ENCODE results near the gene PTPRQ.

Gene PTPRQ

DNA sequence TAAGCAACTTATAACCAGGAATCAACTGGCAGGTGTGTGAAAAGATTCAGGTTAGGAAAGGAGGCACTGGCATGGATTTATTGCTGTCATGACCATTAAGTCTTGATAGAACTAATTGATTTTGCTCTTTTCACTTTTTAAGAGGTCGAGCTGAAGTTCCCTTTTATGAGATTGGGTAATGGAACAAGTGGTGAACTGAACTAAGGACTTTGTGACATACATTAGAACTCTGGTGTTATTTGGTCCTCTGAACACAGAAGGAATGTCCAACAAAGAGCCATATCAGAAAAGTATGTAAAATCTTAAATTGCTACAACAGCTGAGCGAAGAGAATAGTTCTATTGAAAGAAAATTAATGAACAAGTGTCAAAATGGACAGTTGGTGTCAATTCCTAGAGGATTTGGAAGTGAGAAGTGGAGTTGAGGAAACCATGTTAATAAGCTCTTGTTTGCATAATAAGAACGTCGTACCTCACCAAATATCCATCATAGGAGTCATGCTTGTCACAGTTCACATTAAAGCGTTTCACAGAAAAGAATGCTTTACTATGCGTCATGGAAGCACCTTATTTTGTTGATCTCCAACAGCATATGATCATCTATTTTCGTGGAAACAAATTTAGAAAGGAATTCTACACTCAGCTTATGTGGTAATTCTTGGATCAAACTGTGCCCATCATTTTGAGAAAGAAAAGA, 255.0 kb downstream of the PTPRQ start:
- no peak overlapping the region for H3K4me3 ChIP-seq (ENCODE audit: control insufficient read depth, low read depth, low read length)
- TF ChIP-seq, protein P1, sequence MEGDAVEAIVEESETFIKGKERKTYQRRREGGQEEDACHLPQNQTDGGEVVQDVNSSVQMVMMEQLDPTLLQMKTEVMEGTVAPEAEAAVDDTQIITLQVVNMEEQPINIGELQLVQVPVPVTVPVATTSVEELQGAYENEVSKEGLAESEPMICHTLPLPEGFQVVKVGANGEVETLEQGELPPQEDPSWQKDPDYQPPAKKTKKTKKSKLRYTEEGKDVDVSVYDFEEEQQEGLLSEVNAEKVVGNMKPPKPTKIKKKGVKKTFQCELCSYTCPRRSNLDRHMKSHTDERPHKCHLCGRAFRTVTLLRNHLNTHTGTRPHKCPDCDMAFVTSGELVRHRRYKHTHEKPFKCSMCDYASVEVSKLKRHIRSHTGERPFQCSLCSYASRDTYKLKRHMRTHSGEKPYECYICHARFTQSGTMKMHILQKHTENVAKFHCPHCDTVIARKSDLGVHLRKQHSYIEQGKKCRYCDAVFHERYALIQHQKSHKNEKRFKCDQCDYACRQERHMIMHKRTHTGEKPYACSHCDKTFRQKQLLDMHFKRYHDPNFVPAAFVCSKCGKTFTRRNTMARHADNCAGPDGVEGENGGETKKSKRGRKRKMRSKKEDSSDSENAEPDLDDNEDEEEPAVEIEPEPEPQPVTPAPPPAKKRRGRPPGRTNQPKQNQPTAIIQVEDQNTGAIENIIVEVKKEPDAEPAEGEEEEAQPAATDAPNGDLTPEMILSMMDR (conservative IDR thresholded peaks at IDR 0.05; ENCODE audit: control insufficient read depth, insufficient read depth, low read depth, low read length), result no peak
- DNase-seq (ENCODE audit: low read depth), result no peak

DNA sequence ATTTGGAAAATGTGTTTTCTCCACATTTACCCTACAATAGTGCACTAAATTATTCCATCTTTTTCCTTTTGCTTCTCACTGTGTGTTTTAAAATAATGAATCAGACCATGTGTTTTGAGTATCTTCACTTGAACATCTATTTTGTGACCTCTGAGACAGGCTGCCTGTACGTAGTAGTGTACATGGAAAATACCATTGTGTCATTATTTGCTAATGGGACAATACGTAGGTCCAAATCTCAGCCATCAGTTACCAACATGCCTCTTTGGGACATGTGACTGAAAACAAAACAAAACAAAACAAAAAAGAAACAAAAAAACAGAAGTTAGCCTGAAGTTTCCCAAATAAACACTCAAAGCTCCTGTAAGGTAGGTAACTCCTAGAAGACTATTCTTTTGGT, 256.3 kb downstream of the PTPRQ start:
- no peak overlapping the region for H3K4me3 ChIP-seq (ENCODE audit: control insufficient read depth, low read depth, low read length)
- TF ChIP-seq, protein P1 (conservative IDR thresholded peaks at IDR 0.05; ENCODE audit: control insufficient read depth, insufficient read depth, low read depth, low read length), result no peak
- no peak for DNase-seq (ENCODE audit: low read depth)

DNA sequence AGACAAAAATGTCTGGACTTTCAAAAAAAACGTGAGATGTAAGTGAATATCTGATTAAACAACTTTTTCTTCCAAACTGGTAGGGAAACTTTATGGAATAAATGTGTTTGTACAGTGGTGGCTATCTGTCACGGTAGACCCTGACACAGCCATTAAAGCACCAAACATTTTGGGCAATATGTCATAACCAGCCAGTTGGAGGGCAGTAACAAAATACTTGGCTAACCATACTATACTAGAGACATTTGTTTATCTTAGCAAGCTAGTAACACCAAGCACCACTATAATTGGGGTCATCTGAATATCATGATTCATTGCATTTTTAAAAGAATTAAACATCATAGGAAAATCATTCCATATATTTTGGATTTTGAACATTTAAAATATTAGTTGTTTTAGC, 257.4 kb downstream of the PTPRQ start:
- peak; percentile 18 for DNase-seq (ENCODE audit: low read depth)
- TF ChIP-seq, protein P1 (conservative IDR thresholded peaks at IDR 0.05; ENCODE audit: control insufficient read depth, insufficient read depth, low read depth, low read length), result no peak
- no peak overlapping the region for H3K4me3 ChIP-seq (ENCODE audit: control insufficient read depth, low read depth, low read length)

DNA sequence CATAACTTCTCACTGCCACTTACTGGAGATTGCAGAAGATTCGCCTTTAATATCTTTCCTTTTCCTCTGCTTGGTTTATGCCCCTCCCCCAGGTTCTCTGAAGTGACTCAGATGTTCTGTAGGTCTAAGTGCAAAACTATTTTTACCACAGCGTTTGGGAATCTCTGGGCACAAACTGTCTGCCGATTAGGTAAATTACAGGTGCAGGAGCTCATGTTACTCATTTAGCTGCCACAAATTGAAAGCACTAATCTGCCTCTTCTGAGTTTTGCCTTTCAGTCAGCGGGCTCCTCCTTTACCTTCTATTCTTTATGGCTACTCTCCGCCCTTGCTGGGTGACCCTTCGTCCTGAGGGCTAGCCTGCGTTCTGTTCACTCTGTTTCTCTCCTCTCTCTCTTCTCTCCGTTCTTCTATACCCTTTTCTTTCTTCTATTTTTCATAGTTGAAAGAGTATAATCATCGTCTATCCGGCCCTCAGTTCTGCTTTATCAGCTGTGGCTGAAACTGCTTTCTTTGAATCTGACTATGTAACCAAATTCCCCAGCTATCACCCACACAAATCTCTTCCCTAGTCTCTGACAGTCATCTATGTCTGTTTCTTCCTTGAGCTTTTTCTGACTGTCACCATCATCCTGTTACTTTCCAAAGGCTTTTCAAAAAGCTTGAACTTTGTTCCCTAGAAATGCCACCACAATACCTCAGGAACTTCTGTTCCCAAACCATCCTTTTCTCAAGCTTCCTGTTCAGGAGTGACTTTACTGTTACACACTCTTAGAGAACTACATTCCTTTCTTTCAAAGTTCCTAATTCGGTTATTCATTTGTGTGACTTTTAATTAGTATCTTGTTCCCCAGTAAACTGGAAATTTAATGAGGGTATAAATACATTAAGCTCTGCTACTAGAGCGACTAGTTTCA, 259.1 kb downstream of the PTPRQ start:
- DNase-seq (ENCODE audit: low read depth), result peak; percentile 88
- TF ChIP-seq, protein P1 (conservative IDR thresholded peaks at IDR 0.05; ENCODE audit: control insufficient read depth, insufficient read depth, low read depth, low read length), result no peak
- peak overlapping the region; percentile 7 for H3K4me3 ChIP-seq (ENCODE audit: control insufficient read depth, low read depth, low read length)

DNA sequence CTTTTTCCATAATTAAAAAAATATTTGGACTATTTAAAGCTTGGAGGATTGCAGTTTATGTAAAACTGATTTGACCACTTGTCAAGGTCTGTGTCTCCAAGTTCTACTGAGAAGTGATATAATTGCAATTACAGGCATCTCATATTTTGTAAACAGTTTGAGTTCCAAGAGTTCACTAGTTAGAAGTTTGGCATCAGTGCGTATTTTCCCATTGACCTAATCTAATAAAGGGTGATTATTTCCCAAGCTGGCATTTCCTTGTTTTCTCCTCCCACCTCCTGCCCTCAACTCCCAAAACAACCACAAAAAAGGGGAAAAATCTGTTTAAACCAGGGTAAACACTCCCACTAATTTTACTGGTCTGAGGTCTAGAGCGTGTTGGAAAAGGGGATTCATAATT, 260.4 kb downstream of the PTPRQ start:
- no peak for DNase-seq (ENCODE audit: low read depth)
- no peak overlapping the region for H3K4me3 ChIP-seq (ENCODE audit: control insufficient read depth, low read depth, low read length)
- TF ChIP-seq, protein P1 (conservative IDR thresholded peaks at IDR 0.05; ENCODE audit: control insufficient read depth, insufficient read depth, low read depth, low read length), result no peak

DNA sequence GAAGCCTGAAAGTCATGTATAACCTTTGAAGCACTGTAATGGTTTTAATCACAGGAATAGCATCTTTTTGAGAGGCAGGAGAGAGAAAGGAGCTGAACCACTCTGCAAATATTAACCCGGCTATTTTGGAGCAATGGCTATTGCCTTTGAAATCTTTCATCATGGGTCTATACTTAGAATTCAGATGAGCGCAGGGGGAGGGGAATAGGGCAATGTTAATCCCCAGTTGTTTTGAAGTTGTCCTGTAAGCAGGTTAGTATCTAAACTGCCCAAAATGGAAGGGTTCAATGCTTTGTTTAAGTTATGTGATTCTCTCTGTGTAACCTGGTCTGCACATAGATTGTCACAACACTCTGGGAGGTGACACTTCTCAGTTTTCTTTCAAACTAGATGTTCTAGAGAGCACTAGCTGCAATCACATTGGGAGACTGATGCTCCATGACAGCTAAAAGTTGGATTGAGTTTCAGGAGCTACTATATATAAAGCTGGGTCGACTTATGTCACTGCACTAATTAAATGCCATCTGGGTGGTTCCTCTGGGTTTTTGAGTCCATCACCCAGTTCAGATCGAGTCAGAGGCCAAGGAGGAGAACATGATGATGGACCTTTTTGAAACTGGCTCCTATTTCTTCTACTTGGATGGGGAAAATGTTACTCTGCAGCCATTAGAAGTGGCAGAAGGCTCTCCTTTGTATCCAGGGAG, 263.2 kb downstream of the PTPRQ start, which contains the start of gene MYF6:
Gene MYF6 (plus strand): TSS at position 509 of the 704 bp plus-strand sequence. CDS start 86 bp downstream, at position 595.
- no peak within 1 kb of the TSS for H3K4me3 ChIP-seq (ENCODE audit: control insufficient read depth, low read depth, low read length)
- TF ChIP-seq, protein P1 (conservative IDR thresholded peaks at IDR 0.05; ENCODE audit: control insufficient read depth, insufficient read depth, low read depth, low read length), result no peak
- no peak for DNase-seq (ENCODE audit: low read depth)
